Progenitor cell of endocrine pancreas (in vitro differentiated cells): Measurements from ENCODE around the gene EHBP1L1. TPM values are rescaled to one million over a fixed set of nuclear protein-coding genes. Genes with fewer than 3 reads are reported as not detected.

Experiments used
- DNase-seq: peaks from one replicate; pipeline ENCODE4 v3.0.0; 2021; ENCODE audit warnings: low spot score; ENCODE audit not compliant: unreplicated experiment
- H3K27ac Mint-ChIP-seq: 2 replicates; pipeline ENCODE4 v1.8.0; 2021; ENCODE audit warnings: mild to moderate bottlenecking, moderate library complexity, mixed read lengths
- H3K27me3 Mint-ChIP-seq: 2 replicates; pipeline ENCODE4 v1.8.0; 2021; ENCODE audit warnings: mixed read lengths
- H3K36me3 Mint-ChIP-seq: 2 replicates; pipeline ENCODE4 v1.8.0; 2022; ENCODE audit warnings: mixed read lengths; ENCODE audit not compliant: insufficient read depth
- H3K4me1 Mint-ChIP-seq: 2 replicates; pipeline ENCODE4 v1.8.0; 2021; ENCODE audit warnings: low read depth, mixed read lengths
- H3K4me3 Mint-ChIP-seq: 2 replicates; pipeline ENCODE4 v1.8.0; 2021; ENCODE audit warnings: low read depth, mild to moderate bottlenecking, moderate library complexity, mixed read lengths
- H3K9me3 Mint-ChIP-seq: 2 replicates; pipeline ENCODE4 v1.8.0; 2021; ENCODE audit warnings: low read depth, mixed read lengths
- total RNA-seq: library from RNA; stranded (reverse); gene quantifications from 2 replicates; pipeline ENCODE4 v1.2.1, GENCODE V29; 2021
- TF ChIP-seq, protein P1 (sequence below): fragments of 200-600 bp; sonication (generic); IDR thresholded peaks from one replicate; pipeline ENCODE4 v1.5.0; 2021; ENCODE audit warnings: antibody characterized with exemption, mild to moderate bottlenecking; ENCODE audit not compliant: unreplicated experiment

The EHBP1L1 gene
- total RNA-seq, 1 donor from 2014 or later: 13.0 TPM

DNA sequence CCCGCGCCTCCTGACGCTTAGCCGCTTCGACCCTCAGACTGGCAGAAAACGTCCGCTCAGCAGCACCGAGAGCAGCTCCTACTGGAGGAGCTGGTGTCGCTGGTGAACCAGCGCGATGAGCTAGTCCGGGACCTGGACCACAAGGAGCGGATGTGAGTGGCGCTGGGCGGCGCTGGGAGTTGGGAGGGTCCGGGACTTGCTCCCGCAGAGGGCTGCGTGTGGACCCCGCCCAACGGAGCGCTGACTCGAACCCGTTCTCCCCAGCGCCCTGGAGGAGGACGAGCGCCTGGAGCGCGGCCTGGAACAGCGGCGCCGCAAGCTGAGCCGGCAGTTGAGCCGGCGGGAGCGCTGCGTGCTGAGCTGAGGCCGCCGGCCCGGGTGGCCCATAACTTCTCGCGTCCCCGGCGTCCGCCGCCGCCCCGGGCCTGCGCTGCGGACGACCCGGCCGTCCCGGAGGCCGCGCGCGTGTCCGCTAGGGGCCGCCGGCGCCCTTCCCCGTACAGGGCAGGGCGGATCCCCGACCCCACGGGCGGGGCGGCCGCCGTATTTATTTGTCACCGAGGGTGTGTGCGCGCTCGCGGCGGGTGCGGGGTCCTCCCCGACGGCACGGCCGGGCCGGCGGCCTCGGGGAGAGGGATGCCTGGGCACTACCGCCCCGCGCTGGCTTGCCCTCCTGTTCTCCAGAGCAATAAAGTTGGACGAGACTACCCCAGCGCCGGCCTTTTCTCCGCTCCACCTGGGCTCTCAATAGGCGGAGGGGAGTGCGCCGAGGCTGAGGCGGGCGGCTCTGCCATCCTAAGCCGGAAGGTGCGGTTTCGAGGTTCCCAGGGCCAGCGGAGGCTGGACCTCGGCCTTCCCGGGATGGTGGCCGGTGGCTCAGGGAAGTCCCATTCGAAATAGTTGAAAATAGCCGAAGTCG is 16.3 kb downstream of the EHBP1L1 start:
- Mint-ChIP-seq H3K27me3 (peaks cover 53% of the 10 kb centered on the region), H3K4me1 (no peaks in the 10 kb centered on the region), H3K27ac (no peak overlapping the region), H3K36me3 (peaks cover 2% of the 10 kb centered on the region), H3K9me3 (no peaks in the 10 kb centered on the region), H3K4me3 (peak overlapping the region; percentile 19)
- TF ChIP-seq, protein P1, sequence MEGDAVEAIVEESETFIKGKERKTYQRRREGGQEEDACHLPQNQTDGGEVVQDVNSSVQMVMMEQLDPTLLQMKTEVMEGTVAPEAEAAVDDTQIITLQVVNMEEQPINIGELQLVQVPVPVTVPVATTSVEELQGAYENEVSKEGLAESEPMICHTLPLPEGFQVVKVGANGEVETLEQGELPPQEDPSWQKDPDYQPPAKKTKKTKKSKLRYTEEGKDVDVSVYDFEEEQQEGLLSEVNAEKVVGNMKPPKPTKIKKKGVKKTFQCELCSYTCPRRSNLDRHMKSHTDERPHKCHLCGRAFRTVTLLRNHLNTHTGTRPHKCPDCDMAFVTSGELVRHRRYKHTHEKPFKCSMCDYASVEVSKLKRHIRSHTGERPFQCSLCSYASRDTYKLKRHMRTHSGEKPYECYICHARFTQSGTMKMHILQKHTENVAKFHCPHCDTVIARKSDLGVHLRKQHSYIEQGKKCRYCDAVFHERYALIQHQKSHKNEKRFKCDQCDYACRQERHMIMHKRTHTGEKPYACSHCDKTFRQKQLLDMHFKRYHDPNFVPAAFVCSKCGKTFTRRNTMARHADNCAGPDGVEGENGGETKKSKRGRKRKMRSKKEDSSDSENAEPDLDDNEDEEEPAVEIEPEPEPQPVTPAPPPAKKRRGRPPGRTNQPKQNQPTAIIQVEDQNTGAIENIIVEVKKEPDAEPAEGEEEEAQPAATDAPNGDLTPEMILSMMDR: peak; percentile 40
- DNase-seq: no peak

DNA sequence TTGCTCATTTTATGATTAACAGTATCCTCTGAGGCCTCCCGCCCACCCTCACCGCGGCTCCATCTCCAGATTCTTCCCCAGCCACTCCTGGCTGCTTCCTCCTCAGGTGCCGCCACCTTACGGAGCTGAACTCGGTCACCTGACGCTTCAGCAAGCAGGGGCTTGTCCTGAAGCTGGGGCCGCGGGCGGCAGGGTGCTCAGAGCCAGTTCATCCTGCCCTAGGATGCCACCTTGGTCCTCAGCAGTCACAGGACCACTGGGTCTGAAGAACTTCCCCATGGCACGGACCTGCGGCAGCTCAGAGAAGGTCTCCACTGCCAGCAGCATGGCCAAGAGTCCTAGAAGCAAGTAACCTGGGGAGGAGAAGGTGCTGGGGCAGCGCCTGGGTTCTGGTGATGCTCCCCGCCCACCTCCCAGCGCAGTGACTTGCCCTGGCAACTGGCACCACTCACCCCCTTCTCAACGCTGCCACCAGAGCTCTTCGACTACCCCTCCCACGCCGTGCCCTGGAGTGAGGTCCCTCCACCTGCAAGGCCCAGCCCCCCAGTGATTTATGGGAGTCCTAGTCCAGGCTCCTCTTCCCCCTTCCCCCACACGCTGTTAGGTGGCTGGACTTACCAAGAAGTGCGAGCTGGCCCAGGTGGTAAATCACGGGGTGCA is 17.1 kb downstream of the EHBP1L1 start:
- Mint-ChIP-seq H3K36me3 (peaks cover 4% of the 10 kb centered on the region), H3K9me3 (no peaks in the 10 kb centered on the region), H3K4me1 (no peaks in the 10 kb centered on the region), H3K27me3 (peaks cover 50% of the 10 kb centered on the region), H3K4me3 (no peak overlapping the region), H3K27ac (no peak overlapping the region)
- no peak for DNase-seq
- TF ChIP-seq, protein P1: no peak

DNA sequence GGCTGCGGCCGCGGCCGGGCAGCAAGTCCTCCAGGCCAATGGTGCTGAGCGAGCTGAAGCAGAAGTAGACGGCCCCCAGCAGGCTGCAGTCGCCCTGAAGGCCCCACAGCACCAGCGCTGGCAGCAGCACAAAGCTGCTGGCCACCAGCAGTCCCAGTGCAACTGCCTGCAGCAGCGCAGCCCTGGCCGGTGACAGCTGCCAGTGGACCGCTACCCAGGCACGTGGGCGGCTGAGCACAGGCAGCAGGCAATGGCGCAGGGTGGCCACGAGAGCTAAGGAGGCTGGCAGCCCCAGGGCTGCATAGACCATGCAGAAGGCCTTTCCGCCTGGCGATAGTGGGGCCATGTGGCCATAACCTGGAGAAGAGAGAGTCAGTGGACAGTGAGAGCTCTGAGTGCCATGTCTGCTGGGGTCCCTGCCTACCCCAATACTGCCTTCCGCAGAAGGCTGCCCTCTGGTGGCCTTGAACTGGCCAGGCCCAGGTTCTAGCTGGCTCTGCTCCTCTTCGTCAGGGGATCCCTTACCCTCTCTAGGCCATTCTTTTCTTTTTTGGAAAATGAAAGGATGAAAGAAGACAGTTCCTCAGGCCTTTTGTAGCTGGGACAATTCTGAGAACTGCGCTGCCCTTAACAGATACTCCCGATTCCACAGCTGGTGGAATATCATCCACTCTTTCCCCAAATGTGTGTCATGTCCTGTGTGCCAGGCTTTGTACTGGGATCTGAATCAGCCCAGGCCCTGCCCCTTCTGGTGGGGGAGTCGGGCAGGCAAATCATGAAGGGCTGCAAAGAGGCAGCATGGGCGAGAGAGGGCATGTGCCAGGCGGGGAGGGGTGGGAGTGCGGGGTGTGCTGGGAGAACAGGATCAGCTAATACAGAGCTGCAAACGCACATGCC is 17.9 kb downstream of the EHBP1L1 start:
- no peak for DNase-seq
- Mint-ChIP-seq H3K27me3 (peaks cover 44% of the 10 kb centered on the region), H3K36me3 (peaks cover 4% of the 10 kb centered on the region), H3K4me3 (no peak overlapping the region), H3K27ac (no peak overlapping the region), H3K9me3 (no peaks in the 10 kb centered on the region), H3K4me1 (no peaks in the 10 kb centered on the region)
- TF ChIP-seq, protein P1: peak; percentile 56

DNA sequence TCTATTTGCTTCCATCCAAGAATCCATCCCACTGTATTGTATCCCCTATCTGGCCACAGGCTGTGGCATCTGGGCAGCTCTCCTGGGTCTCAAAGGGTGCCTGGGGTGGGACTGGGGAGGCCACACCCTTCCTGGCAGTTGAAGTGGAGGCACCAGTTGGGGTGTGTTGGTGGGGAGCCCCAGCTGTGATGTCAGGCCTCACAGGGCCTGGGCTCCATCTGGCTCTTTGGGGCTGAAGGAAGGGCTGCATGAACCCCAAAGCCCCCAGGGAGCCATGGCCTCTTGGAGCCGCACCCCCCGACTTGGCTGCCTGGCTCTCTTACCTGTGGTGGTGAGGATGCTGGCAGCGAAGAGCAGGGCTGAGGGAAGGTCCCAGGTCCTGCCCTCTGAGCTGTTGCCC is 19.3 kb downstream of the EHBP1L1 start:
- TF ChIP-seq, protein P1: no peak
- no peak for DNase-seq
- Mint-ChIP-seq H3K27ac (no peak overlapping the region), H3K36me3 (peaks cover 4% of the 10 kb centered on the region), H3K9me3 (no peaks in the 10 kb centered on the region), H3K27me3 (peaks cover 36% of the 10 kb centered on the region), H3K4me1 (no peaks in the 10 kb centered on the region), H3K4me3 (no peak overlapping the region)
